ENCODE results near the gene SRR. TPM values are rescaled to one million over a fixed set of nuclear protein-coding genes. Genes with fewer than 3 reads are reported as not detected.

Gene SRR
- total RNA-seq, 1 donor from 2014 or later: 12.2 TPM

DNA sequence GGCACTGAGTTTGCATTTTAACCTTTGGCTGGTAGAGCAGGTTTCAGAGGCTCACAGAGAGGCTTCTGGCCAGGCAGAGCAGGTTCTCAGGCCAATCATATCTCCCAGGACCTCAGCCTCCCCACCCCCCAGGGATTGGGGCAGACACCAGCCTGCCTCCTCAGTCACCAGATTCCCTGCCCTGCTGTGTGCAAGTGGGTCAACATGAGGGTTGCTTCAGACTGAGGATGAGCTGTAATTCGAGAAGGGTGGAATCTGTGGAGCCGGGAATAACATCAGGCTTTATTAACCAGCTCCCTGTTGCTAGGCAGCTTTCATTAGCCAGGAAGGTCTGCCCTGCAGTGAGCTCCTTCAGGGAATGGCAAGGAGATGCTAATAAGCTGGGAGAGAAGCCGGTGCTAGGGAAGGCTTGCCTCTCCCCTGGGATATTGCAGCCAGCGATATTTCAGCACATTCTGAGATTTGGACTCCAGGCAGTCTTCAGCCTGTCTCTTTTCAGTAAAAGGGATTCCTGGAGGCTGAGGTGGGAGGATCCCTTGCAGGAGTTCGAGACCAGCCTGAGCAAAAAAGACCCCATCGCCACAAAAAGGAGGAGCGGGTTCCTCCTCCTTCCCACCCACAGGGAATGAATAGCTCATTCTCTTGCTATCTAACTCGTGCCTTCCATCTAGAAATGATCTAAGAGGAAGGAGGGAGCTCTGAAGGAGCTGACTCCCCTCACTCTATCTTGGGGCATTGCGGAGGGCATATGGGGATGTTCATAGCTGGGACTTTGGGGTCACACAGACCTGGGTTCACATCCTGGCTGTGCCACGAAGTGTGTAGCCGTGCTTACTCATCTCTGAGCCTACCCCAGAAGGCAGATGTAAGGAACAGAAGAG lies 44.3 kb downstream of the SRR start:
- DNase-seq: peak; percentile 53
- Histone ChIP-seq H3K27ac (peak overlapping the region; percentile 7), H3K27me3 (ENCODE audit: low read depth) (no peaks in the 10 kb centered on the region), H3K36me3 (peaks cover 13% of the 10 kb centered on the region), H3K4me3 (no peak overlapping the region), H3K4me1 (peaks cover 25% of the 10 kb centered on the region), H3K9me3 (no peaks in the 10 kb centered on the region)
- intact Hi-C loops (cut with DNase I): no loop called here
- TF ChIP-seq CTCF (IDR thresholded peaks at IDR 0.05): no peak
- ATAC-seq: peak; percentile 38 to 53

GRCh38 chr17:2351269-2351668 lies 47.5 kb downstream of the SRR start:
- DNase-seq: peak; percentile 23
- ATAC-seq: no peak
- no peak for TF ChIP-seq CTCF (IDR thresholded peaks at IDR 0.05)
- Histone ChIP-seq H3K4me1 (peaks cover 13% of the 10 kb centered on the region), H3K27me3 (ENCODE audit: low read depth) (no peaks in the 10 kb centered on the region), H3K9me3 (no peaks in the 10 kb centered on the region), H3K27ac (no peak overlapping the region), H3K36me3 (no peaks in the 10 kb centered on the region), H3K4me3 (no peak overlapping the region)
- intact Hi-C loops (cut with DNase I): no loop called here

DNA sequence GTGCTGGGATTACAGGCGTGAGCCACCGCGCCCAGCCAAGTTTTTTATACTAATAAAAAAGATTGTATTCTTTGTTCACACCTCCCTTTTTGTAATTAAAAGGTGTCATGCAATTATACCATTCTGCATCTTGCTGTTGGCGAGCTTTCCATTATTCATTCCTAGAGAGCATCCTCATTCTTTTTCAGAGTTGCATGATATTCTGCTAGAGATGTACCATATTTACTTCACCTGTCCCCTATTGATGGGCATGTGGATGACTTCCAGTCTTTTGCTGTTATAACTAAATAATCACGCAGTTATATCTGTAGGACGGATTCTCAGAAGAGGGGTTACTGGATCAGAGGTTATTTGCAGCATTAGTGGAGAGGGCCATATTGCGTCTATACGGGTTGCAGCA lies 50.6 kb downstream of the SRR start:
- Histone ChIP-seq H3K27me3 (ENCODE audit: low read depth) (no peaks in the 10 kb centered on the region), H3K4me3 (no peak overlapping the region), H3K36me3 (peaks cover 5% of the 10 kb centered on the region), H3K9me3 (no peaks in the 10 kb centered on the region), H3K27ac (no peak overlapping the region), H3K4me1 (peaks cover 4% of the 10 kb centered on the region)
- TF ChIP-seq CTCF (IDR thresholded peaks at IDR 0.05): no peak
- DNase-seq (no peak), ATAC-seq (no peak)
- intact Hi-C loops (cut with DNase I): no loop called here

DNA sequence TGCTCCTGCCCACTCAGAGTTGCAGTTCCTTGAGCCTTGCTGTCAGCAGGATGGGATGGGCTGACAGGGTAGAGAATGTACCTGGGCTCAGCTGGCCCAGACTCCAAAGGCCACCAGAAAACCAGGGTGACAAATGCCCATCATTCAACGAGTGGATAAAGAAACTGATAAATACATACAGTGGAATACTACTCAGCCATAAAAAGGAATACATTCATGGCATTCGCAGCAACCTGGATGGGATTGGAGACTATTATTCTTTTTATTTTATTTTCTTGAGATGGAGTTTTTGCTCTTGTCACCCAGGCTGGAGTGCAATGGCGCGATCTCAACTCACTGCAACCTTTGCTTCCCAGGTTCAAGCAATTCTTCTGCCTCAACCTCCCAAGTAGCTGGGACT lies 53.5 kb downstream of the SRR start:
- no peak for DNase-seq
- Histone ChIP-seq H3K27me3 (ENCODE audit: low read depth) (no peaks in the 10 kb centered on the region), H3K4me3 (no peak overlapping the region), H3K4me1 (peaks cover 4% of the 10 kb centered on the region), H3K27ac (no peak overlapping the region), H3K36me3 (peaks cover 9% of the 10 kb centered on the region), H3K9me3 (no peaks in the 10 kb centered on the region)
- ATAC-seq: no peak
- intact Hi-C loops (cut with DNase I): no loop called here
- TF ChIP-seq CTCF (IDR thresholded peaks at IDR 0.05): no peak

DNA sequence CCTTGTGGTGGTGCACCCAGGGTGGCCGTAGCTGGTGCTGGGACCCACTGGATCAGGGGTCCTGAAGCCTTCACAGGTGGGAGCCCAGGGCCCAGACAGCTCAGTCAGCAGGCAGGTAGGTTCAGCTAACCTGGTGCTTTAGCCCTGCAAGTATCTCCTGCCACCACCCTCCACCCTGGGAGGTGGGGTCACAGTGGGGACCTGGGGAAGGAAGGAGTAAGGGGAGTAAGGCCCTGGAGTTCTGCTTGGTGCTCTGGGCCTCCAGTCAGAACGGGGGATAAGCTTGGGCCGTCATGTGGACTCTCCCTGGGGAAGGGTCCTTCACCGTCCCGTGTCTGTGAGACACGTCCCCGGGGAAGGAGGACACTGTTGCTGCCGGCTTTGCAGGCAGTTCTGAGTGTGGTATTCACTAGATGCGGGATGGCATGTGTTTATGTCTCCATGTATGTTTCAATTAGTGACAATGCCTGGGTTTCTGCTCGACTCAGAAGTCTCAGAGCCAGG lies 54.2 kb downstream of the SRR start:
- intact Hi-C loops (cut with DNase I): no loop called here
- Histone ChIP-seq H3K4me1 (peaks cover 3% of the 10 kb centered on the region), H3K36me3 (peaks cover 14% of the 10 kb centered on the region), H3K27ac (no peak overlapping the region), H3K4me3 (no peak overlapping the region), H3K9me3 (no peaks in the 10 kb centered on the region), H3K27me3 (ENCODE audit: low read depth) (no peaks in the 10 kb centered on the region)
- no peak for ATAC-seq
- no peak for DNase-seq
- no peak for TF ChIP-seq CTCF (IDR thresholded peaks at IDR 0.05)

Measured in lower lobe of right lung (tissue), 2 donors.